8988T (cell line): Measurements from ENCODE around the gene CHN1.

Experiments used
- DNase-seq: peaks from one replicate; pipeline ENCODE4 v3.0.0; 2011

Gene CHN1

GRCh38 chr2:174918886-174919526, 86.2 kb downstream of the CHN1 start:
- DNase-seq: no peak

- DNase-seq: no peak
These were observed 88.8 kb downstream of the CHN1 start for GRCh38 chr2:174916270-174916930.

GRCh38 chr2:174914853-174915760, 90.1 kb downstream of the CHN1 start:
- DNase-seq: no peak

GRCh38 chr2:174908284-174908683, 96.9 kb downstream of the CHN1 start:
- no peak for DNase-seq

DNA sequence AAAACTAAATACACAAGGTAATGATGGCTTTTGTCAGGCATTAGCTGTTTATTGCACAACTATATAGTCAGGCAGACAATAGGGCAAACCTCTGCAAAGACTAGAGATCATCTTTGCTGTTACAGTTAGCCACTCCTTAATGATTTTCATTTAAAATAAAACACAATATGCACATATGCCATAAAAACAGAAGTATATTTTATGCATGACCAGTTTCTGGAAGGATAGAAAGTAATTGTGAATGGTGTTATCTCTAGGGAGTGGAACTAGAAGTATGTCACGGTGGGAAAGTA, 102.0 kb downstream of the CHN1 start:
- DNase-seq: no peak

- DNase-seq: no peak
These were observed 102.5 kb downstream of the CHN1 start for GRCh38 chr2:174902506-174903263.

GRCh38 chr2:174901075-174901474, 104.1 kb downstream of the CHN1 start:
- no peak for DNase-seq

- DNase-seq: no peak
These were observed 107.9 kb downstream of the CHN1 start for GRCh38 chr2:174897286-174897685.

DNA sequence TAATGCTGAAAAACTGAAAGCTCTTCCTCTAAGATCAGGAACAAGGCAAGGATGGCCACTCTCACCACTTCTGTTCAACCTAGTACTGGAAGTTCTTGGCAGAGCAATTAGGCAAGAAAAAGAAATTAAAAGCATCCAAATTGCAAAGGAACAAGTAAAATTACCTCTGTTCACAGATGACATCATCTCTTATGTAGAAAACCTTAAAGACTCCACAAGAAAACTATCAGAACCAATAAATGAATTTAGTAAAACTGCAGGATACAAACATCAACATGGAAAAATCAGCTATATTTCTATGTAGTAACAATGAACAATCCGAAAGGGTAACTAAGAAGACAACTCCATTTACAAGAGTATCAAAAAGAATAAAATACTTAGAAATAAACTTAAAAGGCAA, 112.2 kb downstream of the CHN1 start:
- no peak for DNase-seq

- DNase-seq: no peak
These were observed 112.6 kb downstream of the CHN1 start for GRCh38 chr2:174892546-174892945.

- no peak for DNase-seq
These were observed 116.4 kb downstream of the CHN1 start for GRCh38 chr2:174888646-174889271.

DNA sequence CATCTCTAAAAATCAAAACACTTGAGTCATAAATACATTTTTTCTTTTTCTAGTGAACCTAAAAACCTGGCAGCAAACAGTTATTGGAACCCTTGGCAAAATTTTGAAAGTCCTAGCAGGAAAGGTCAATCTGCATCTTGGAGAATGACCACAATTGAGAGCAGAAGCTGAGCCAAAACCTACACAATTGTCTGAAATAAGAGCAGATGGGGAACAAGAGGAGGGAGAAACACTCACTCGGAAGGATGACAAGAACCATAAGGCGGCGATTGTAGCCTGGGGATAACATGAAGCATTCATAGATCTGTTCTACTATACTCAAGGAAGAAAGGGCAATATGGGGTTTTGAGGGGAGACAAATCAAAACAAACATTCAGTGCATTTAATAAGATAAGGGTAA, 117.0 kb downstream of the CHN1 start:
- no peak for DNase-seq

- no peak for DNase-seq
These were observed 122.8 kb downstream of the CHN1 start for GRCh38 chr2:174882416-174882815.

DNA sequence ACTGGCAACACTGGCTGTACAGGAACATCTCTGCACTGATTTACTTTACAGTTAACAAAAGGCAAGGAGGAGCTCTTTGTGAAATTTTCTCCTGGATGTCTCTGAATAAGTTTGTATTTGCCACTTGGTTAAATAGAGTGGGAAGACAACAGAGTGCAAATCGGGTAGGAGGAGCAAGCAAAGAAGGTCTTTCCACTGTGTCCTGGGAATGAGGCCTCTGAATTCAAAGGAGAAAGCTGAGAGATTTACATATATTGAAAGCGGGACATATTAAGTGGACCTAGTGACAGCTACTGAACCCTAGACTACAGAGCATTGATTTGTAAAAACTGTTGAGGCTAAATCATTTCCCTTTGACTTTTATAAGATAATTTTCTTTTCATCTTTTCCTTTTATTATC, 123.5 kb downstream of the CHN1 start:
- DNase-seq: no peak

- no peak for DNase-seq
These were observed 126.5 kb downstream of the CHN1 start for GRCh38 chr2:174878537-174879147.

GRCh38 chr2:174877751-174878150, 127.4 kb downstream of the CHN1 start:
- no peak for DNase-seq

- DNase-seq: no peak
These were observed 127.9 kb downstream of the CHN1 start for GRCh38 chr2:174877301-174877700.

DNA sequence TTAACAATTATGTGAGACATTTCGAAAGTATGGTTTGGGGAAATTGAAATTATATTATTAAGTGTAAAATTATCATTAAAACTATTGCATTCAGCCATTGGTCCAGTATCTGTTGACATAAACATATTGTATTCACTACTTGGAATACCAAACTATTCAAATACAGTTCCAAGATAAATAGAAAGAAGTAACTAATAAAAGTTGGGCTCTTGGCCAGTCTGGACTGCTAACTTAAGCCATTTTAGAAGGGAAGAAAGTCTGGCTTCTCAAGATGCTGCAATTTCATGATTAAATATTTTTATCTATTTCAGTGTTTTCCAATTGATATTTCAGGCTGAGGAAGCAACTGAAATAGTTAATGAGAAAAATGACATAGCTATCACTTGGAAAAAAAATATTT, 131.1 kb downstream of the CHN1 start:
- DNase-seq: no peak

DNA sequence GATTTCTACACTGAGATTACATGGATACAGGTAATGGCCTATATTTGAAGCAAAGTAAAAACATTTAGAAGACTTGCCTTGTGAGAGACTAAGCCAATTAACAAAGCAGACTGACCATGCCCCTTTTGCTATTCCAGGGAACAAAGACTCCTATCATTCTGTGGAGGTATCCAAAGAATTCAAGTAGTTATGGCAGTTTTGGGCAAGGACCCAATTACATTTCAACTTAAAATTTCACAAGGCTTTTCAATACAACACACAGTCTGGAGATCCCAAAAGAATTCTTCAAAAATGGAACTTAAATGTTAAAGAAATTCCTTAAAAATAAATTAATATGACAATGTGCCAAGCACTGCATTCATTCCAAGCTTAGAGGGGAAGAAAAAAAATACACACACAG, 131.7 kb downstream of the CHN1 start:
- no peak for DNase-seq

DNA sequence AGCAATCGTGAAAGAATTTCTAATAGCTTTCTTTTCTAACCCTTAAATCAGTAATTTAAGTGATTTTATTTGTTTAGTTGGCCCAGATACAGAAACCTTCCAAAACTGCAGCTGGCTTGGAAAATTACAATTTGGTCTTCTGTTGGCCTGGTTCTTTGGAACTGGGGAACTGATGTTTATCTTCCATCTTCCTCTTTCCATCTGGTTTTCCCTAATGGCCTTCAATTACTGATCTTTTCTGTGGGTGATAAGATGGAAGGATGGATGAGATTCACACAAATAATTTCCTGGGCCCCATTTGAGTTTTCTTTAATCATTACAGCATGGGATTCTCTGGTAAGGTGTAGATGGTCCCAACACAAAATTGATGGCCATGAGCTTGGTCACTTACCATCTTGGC, 134.4 kb downstream of the CHN1 start:
- no peak for DNase-seq

- no peak for DNase-seq
These were observed 136.3 kb downstream of the CHN1 start for GRCh38 chr2:174868878-174869277.

- no peak for DNase-seq
These were observed 138.8 kb downstream of the CHN1 start for GRCh38 chr2:174866421-174866820.
